Activated CD4-positive, alpha-beta T cell treated with anti-CD3 and anti-CD28 coated beads, Interleukin-2, Interleukin-6, amounts not matched to agents 100 ng/mL and 50 ng/mL, durations not matched to agents 16 hours and 8 hours (primary cell): Measurements from ENCODE around the gene TALDO1.

Experiments used
- DNase-seq: peaks from one replicate; pipeline ENCODE4 v3.0.0-alpha.2; 2020

TALDO1 gene

GRCh38 chr11:747158-748006 lies at the start of gene TALDO1:
Gene TALDO1, plus strand, starts transcription at chr11:747464. Its CDS starts 18 bp downstream, at chr11:747482.
- peak; percentile 95 for DNase-seq

- no peak for DNase-seq
Observed at GRCh38 chr11:697811-698311, 49.4 kb upstream of the TALDO1 start.

DNA sequence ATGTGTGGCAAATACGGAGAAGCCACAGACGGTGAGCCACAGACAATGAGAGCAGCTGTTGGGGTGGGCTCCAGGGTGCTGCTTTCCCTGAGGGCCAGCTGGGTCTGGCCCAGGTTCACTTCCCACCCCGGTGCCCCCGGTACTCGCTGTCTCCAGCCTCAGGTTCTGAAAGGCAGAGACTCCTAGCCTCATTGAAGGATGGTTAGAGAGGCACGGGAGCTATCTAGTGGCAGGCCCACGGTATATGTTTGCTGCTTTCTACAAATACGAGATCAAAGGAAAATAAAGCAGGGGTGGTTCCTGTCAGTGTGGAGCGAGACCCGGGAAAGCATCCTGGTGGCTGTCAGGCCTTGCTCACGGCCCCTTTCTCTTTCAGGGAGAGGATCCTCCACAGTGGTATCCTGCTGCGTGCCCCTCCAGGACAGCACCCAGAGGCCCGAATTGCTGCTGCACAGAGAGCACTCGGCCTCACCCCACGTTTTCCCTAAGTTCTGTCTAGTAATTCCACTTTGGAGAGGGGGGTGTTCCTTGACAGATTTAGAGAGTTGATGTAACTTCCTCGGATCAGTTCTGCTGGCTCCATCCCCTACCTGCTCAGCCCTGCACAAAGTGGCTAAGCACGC lies 48.7 kb upstream of the TALDO1 start:
- no peak for DNase-seq

GRCh38 chr11:699116-699508 lies 48.2 kb upstream of the TALDO1 start:
- no peak for DNase-seq

DNA sequence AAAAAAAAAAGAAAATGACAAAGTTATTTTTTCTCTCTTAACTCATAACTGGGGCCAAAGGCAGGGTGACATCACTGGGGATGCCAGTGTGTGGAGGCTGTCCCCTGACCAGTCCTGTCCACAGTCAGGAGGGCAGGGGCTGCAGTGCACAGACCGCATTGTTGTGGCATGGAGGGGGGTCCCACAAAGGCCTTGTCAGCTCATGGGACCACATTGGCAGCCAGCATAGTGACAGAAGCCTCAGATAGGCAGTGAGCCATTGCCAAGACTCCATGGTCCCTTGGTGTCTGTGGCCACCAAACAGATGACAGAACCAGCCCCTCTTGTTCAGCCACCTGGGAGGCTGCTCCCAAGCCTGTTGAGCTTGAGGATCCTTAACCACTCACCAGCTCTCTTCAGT lies 47.5 kb upstream of the TALDO1 start:
- DNase-seq, result no peak

DNA sequence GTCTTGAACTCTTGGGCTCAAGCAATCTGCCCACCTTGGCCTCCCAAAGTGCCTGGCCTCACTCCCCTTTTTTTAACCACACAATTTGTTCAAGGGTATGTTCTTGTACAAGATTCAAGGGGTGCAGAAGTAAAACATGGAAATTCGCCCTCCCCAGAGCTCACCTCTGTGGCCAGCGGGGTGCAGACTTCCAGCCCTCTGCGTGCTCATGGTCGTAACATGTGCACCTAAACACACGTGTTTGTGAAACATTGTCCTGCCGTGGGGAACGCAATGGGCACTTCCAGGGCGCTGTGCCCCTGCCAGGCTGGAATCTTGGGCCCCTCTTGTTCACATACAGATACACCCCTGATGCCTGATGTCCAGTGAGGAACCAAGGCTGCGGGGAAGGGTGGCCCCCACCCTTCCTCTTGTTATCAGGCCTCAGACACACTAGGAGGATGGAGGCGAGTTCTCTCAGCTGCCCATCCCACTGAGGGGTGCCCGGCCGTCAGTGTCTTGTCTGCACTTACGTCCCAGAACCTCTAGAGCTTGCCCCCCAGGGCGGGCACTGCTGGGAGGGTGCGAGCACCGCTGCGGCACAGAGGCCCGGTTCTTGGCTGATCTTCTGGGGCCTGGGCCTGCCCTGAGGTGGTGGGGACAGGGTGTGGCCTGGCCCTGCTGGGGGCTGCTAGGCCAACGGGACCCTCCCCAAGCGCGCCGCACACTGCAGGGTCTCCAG lies 45.4 kb upstream of the TALDO1 start:
- no peak for DNase-seq

- DNase-seq, result no peak
Observed at GRCh38 chr11:702462-703461, 44.5 kb upstream of the TALDO1 start.

DNA sequence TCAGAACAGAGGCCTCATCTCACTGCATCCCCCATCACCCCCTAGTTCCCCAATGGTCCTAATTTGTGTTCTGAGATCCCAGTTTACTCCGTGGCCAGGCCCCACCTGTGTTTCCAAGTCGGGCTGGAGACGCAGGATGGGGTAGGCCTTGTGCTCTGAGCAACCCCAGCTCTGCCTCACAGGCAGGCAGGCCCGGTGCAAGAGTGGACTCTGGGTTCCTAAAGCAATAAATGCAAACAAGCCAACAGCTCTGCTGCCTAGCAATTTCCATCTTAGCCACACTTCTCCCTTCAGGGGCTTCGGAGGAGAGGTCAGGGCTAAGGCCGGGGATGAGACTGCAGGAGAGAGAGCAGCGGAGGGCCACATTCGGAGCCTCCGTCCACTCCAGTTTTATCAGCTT lies 43.8 kb upstream of the TALDO1 start:
- no peak for DNase-seq

DNA sequence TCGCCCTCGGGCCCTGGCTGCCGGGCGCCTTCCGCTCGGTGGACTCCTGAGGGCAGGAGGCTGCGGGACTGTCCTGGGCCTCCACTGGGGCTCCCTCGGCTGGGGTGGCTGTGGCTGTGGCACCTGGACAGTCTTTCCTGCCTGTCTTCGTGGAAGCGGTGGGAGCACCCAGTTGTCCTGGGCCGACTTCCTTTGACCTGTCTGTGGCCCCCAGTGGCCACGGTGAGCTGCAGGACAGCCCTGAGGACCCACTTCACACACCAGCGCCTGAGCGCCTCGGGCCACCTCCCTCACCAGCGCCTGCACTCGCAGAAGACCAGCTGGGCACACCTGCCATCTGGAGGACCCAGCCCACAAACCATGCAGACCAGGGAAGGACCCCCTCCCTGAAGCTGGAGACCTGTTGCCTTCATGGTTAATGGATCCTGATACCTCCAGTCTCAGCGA lies 43.0 kb upstream of the TALDO1 start:
- no peak for DNase-seq

- no peak for DNase-seq
Observed at GRCh38 chr11:704781-705645, 42.3 kb upstream of the TALDO1 start.

DNA sequence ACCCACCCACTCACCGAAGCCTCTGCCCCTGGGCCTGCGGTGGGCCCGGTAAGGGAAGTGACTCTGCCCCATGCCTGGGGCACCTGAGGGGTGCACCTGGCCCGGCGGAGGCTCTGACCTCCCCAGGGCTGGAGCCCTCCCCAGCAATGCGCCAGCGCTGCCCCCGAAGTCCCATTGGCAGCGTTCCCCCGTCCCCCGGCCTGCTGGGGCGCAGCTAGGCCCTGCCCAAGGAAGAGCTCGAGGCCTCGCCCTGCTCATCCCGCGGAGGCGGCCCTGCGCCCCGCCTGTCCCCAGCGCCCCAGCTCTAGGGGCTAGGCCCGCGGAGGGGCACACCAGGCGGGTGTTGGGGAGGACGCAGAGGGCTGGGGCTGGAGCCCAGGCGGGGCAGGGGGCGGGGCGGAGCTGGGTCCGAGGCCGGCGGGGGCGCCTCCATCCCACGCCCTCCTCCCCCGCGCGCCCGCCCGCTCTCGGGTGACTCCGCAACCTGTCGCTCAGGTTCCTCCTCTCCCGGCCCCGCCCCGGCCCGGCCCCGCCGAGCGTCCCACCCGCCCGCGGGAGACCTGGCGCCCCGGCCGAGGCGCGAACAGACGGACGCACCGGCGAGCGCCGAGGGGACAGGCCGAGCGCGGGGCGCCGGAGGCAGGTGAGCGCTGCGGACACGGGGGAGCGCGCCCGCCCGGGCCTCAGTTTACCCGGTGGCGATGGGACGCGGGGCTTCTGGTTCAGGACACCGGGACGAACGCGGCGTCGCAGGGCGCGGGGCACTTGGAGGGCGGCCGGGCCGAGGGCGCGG lies 41.4 kb upstream of the TALDO1 start, which contains the start of gene EPS8L2:
EPS8L2 (plus strand) TSS at position 586 of the 793 bp plus-strand sequence. CDS start 3,177 bp downstream, outside the sequence.
- DNase-seq, result no peak

GRCh38 chr11:706439-706956 lies 40.8 kb upstream of the TALDO1 start:
- no peak for DNase-seq

DNA sequence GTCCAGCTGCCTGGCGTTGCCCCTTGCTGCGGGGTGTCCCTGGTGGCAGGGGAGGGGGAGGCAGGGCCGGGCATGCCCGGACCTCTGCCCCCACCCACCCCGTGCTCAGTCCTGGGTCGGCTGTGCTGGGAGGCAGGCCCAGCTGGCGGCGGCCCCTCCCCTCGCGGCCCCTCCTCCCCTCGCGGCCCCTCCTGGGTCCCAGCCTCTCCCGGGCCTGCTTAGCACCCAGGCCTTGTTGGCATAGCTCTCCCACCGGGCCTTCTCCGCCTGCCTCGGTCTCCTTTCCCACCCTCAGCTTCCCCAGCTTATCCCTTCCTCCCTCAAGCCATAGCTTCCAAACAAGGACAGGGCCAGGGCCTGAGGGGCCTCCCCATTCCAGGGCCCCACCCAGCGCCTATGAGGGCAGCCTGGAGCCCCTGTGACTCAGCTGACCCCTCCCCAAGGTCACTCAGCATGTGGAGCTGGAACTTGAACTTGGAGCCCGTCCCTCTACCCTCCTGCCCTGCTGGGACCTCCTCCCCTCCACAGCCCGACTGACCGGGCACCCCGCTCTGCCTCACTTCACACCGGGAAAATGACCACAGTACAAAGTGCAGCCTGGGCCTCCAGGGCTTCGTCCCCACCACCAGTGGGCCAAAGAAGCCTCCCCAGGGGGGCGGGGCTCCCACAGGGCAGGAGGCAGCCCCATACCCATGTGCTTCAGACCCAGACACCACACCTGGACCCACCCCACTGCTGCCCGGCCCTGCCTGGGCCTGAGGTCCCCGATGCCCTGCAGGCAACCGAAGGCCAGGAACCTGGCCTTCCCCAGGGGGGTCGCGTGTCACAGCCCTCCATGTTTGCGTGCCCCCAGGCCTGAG lies 40.1 kb upstream of the TALDO1 start:
- no peak for DNase-seq

DNA sequence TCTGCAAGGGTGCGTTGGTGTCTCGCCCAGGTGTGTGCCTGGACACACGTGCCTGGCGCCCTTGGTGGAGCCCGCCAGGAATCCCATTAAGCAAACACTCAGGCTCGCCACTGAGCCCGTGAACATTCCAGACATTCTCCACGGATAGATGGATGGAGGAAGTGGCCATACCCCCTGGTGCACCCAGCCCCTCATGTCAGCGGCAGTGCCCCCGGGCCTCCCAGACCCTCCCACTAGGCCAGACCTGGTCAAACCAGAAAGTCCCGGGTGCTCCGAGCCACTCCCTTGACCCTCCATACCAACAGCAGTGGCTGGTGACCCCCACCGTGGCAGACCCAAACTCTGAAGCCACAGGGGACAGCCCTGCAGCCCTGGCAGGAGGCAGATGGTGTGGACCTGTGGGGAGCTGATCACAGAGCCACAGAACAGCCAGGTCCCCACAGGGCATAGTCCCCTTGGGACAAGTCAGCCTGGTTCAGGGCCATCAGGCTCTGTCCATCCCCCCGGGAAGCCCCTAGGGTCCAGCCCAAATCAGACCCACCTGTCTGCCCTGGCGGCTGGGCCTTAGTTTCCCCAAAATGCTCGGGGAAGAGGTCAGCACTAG lies 39.3 kb upstream of the TALDO1 start:
- no peak for DNase-seq

GRCh38 chr11:708511-708910 lies 38.8 kb upstream of the TALDO1 start:
- DNase-seq, result no peak

DNA sequence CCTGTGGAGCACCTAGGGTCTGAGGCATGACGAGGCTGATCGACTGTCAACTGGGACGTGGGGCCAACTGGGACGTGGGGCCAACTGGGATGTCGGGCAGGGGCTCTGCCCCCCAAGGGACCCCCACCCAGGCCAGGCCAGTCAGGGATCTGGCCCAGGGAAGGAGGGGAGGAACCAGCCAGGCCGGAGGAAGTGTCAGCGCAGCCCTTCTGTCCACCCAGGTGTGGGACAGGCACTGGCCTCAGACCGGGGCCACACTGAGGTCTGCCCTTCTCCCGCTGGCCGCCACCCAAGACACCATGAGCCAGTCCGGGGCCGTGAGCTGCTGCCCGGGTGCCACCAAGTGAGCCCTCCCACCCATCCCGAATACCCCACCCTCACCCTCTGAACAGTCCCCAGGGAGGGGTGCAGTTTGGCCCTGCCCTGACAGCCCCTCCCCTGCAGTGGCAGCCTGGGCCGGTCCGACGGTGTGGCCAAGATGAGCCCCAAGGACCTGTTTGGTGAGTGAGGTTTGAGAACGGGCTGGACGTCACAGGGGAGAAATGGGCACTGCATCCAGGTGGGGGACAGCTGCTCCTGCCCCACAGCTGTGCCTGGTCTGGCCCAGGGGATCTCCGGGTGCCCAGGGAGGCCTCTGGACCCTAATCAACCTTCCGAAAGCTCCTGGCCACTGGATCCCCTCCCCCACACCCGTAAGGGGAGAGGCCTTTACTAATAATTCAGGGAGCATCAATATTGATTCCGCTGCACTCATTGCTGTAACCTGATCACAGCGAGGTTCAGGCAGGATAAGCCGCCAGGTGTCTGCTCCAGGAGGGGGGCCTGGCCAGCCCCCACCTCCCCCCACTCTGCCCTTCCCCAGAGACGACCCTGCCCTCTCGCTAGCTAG lies 37.9 kb upstream of the TALDO1 start:
- no peak for DNase-seq

DNA sequence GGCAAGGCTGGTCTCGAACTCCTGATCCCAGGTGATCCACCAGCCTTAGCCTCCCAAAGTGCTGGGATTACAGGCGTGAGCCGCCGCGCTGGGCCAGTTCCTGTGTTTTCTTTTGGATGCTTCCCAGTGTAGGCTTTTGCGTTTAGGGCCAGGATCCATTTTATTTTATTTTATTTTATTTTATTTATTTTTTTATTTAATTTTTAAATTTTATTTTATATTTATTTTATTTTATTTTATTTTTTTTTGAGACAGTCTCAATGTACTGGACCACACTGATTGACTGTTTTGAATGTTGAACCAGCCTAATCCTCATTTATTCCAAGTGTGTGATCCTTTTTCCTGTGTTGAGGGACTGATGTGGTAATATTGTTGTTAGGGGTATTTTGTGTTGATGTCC lies 32.8 kb upstream of the TALDO1 start:
- DNase-seq, result no peak
